Sigmoid colon (tissue), 7 donors: Measurements from ENCODE around the gene RAB13. TPM values are rescaled to one million over a fixed set of nuclear protein-coding genes. Genes with fewer than 3 reads are reported as not detected.
A peak's percentile ranks its signal among the peaks of the same experiment; 100 is the strongest.

Source experiments
- DNase-seq: peaks from one replicate; pipeline ENCODE4 v3.0.0-alpha.2; 2019
- H3K27ac ChIP-seq, 4 donors: fragments of 200-600 bp; sonication (generic); one replicate each; pipeline ENCODE4 v1.5.1; 2016 to 2019; ENCODE audit warnings: mild to moderate bottlenecking in 1 of 4
- H3K27me3 ChIP-seq, 3 donors: fragments of 200-600 bp; sonication (generic); one replicate each; pipeline ENCODE4 v1.5.1; 2019; ENCODE audit warnings: mild to moderate bottlenecking in 1 of 3
- H3K36me3 ChIP-seq, 4 donors: fragments of 200-600 bp; sonication (generic); one replicate each; pipeline ENCODE4 v1.5.1; 2016 to 2019
- H3K4me1 ChIP-seq, 4 donors: fragments of 200-600 bp; sonication (generic); one replicate each; pipeline ENCODE4 v1.5.1; 2017 to 2019
- H3K4me3 ChIP-seq, 4 donors: fragments of 200-600 bp; sonication (generic); one replicate each; pipeline ENCODE4 v1.5.1; 2017 to 2019; ENCODE audit warnings: mild to moderate bottlenecking in 2 of 4, moderate library complexity in 1 of 4
- H3K9me3 ChIP-seq, 4 donors: fragments of 200-600 bp in 3 of 4; sonication (generic) in 3 of 4; one replicate each; pipeline versions ENCODE4 v1.5.1 to v1.6.1; 2013 to 2019
- EP300 ChIP-seq, 4 donors: sonication (generic); formaldehyde crosslinking; IDR thresholded peaks; one replicate each; pipeline ENCODE4 v1.6.1; 2017; ENCODE audit warnings: antibody characterized with exemption in 4 of 4
- POLR2A ChIP-seq, 2 donors: fragments of 450-650 bp; IDR thresholded peaks; one replicate each; pipeline ENCODE4 v1.6.1; 2016; ENCODE audit warnings: antibody characterized with exemption in 2 of 2, mild to moderate bottlenecking in 2 of 2, moderate library complexity in 2 of 2
- POLR2AphosphoS5 ChIP-seq, 4 donors: sonication (generic); formaldehyde crosslinking; IDR thresholded peaks; one replicate each; pipeline ENCODE4 v1.6.1; 2017; ENCODE audit warnings: antibody characterized with exemption in 4 of 4
- WGBS, 2 donors: extraction: QIAGEN DNeasy Blood & Tissue Kit; methylation state at CpG; one replicate each; pipeline ENCODE4 v1.1.7; 2013; 5-methylcytosine and 5-hydroxymethylcytosine counted together
- intact Hi-C: fragments of 100-400 bp; cut with DNase I; formaldehyde crosslinking; loops from one replicate; pipeline ENCODE4 v1.15.1; 2023
- polyA plus RNA-seq, 3 donors: library from polyadenylated mRNA; stranded (reverse); fragments of 200-250 nt; gene quantifications; one replicate each; pipeline ENCODE4 v1.2.3, GENCODE V29; 2013
- total RNA-seq, 4 donors: library from RNA; depleted of rRNA; stranded (reverse); fragments of >200 nt; gene quantifications; one replicate each; pipeline ENCODE4 v1.1.0, GENCODE V29; 2016
- TF ChIP-seq, protein P1 (sequence below), 4 experiments: fragments of 450-650 bp in 3 of 4; fragments of 200-600 bp in 1 of 4; IDR thresholded peaks; one replicate each; pipeline ENCODE4 v1.5.1; 2016 to 2019; ENCODE audit warnings: antibody characterized with exemption in 4 of 4, mild to moderate bottlenecking in 3 of 4, moderate library complexity in 2 of 4
- donor health status: healthy with polysubstance abuse.
- donor health status: Bipolar disorder and iron deficiency.
- donor health status: healthy.

Gene RAB13
- total and polyA plus RNA-seq, 7 donors = 34.1 to 275 (median 72.8) TPM

- no peak for TF ChIP-seq EP300 (IDR thresholded peaks at IDR 0.05)
- TF ChIP-seq, protein P1, sequence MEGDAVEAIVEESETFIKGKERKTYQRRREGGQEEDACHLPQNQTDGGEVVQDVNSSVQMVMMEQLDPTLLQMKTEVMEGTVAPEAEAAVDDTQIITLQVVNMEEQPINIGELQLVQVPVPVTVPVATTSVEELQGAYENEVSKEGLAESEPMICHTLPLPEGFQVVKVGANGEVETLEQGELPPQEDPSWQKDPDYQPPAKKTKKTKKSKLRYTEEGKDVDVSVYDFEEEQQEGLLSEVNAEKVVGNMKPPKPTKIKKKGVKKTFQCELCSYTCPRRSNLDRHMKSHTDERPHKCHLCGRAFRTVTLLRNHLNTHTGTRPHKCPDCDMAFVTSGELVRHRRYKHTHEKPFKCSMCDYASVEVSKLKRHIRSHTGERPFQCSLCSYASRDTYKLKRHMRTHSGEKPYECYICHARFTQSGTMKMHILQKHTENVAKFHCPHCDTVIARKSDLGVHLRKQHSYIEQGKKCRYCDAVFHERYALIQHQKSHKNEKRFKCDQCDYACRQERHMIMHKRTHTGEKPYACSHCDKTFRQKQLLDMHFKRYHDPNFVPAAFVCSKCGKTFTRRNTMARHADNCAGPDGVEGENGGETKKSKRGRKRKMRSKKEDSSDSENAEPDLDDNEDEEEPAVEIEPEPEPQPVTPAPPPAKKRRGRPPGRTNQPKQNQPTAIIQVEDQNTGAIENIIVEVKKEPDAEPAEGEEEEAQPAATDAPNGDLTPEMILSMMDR (IDR thresholded peaks at IDR 0.05) = no peak
- no peak for TF ChIP-seq POLR2A (IDR thresholded peaks at IDR 0.05)
- no peak for TF ChIP-seq POLR2AphosphoS5 (IDR thresholded peaks at IDR 0.05)
- H3K27me3 ChIP-seq = no peaks in the 10 kb centered on the region
- WGBS, 2 donors = 20 to 26% methylated on average over 4 of the region's 4 CpGs
- H3K4me3 ChIP-seq = peak overlapping the region; percentile 77 to 98 (median 85)
- intact Hi-C loops = loop anchor here (5.0 kb wide), 1 partner anchor 37 kb away; the partner anchor contains the start of gene GATAD2B
- peak; percentile 84 for DNase-seq
- peaks cover 0 to 30% (median 7%) of the 10 kb centered on the region in 4 donors for H3K36me3 ChIP-seq
- no peaks in the 10 kb centered on the region for H3K9me3 ChIP-seq
- peaks cover 0 to 59% (median 52%) of the 10 kb centered on the region in 4 donors for H3K4me1 ChIP-seq
- H3K27ac ChIP-seq = peak overlapping the region; percentile 93 to 98 (median 97)
Measured at GRCh38 chr1:153958961-153959260, 27.2 kb downstream of the RAB13 start.

DNA sequence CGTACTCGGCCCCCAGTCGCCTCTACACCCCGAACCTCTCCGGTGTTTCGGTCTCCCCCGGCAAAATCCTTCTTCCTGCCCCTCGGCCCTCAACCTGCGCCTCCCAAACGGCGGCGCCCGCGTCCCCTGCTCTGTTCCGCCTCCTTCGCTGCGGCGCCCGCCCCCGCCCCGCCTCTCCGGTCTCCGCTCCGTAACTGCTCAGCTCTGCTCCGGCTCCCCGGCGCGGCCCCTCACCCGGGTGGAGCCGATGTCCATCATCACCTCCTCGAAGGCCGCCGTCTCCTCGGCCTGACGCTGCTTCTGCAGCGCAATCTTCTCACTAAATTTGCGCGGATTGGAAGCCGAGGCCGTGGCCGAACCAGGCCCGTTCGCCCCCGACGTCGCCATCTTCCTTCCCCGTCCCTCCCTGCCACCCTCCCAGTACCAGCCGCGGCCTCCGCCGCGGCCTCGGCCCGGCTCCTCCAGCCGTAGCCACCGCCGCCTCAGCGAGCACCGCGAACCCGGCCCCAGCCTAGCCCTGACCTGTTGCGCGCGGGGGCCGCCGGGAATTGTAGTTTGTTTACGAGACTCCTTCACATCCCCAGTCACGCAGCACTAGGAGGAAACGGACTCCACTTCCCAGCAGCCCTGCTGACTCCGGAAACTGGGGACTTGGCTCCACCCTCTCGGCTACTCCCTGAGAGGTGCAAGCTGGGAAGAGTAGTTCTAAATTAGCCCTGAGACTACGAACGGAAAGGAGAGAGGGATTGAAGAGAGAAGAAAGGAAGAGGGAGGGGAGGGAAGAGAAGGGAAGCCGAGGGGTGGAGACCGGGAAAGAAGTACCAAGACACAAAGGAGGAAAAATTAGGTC, 27.8 kb downstream of the RAB13 start, which contains the start of gene CRTC2:
CRTC2 (minus strand) TSS at position 502 of the 850 bp plus-strand sequence; CDS start at position 387, 115 bp downstream.
- no peaks in the 10 kb centered on the region for H3K27me3 ChIP-seq
- no peaks in the 10 kb centered on the region for H3K9me3 ChIP-seq
- peak; percentile 100 for DNase-seq
- 0 to 1% methylated on average over 74 to 75 of the region's 75 CpGs for WGBS, 2 donors
- H3K4me3 ChIP-seq = peak within 1 kb of the TSS; percentile 77 to 98 (median 85)
- peaks cover 2 to 35% (median 9%) of the 10 kb centered on the region in 4 donors for H3K36me3 ChIP-seq
- TF ChIP-seq EP300 (IDR thresholded peaks at IDR 0.05) (no peak), POLR2AphosphoS5 (IDR thresholded peaks at IDR 0.05) (peak; percentile 77 to 89 (median 85)), POLR2A (IDR thresholded peaks at IDR 0.05) (peak; percentile 66 to 79)
- TF ChIP-seq, protein P1 (IDR thresholded peaks at IDR 0.05) = no peak
- H3K4me1 ChIP-seq = peaks cover 0 to 56% (median 51%) of the 10 kb centered on the region in 4 donors
- intact Hi-C loops = loop anchor here (5.0 kb wide), 1 partner anchor 36 kb away; the partner anchor contains the start of gene GATAD2B
- peak within 1 kb of the TSS; percentile 93 to 98 (median 97) for H3K27ac ChIP-seq

DNA sequence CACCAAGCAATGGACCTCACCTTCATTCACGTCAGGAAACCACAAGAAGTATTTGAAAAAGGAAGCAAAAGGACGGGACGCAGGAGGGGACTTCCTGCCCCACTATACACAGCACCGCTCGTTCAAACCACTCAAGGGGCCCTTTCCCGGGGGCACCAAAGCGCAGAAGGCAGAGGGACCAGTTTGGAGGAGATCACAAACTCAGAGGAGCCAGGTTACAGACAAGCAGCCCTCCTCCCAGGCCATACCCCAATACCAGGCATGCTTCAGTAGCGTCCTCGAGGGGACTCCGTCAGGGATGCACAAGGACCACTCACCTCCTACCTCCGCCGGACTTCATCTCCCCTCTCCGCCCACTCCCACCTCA, 28.4 kb downstream of the RAB13 start:
- WGBS, 2 donors = 0% methylated on average over 13 of the region's 13 CpGs
- Histone ChIP-seq H3K27me3 (no peaks in the 10 kb centered on the region), H3K9me3 (no peaks in the 10 kb centered on the region), H3K4me1 (peaks cover 0 to 53% (median 49%) of the 10 kb centered on the region in 4 donors), H3K27ac (peak overlapping the region; percentile 93 to 98 (median 97)), H3K4me3 (peak overlapping the region; percentile 77 to 98 (median 85)), H3K36me3 (peaks cover 6 to 41% (median 13%) of the 10 kb centered on the region in 4 donors)
- no peak for DNase-seq
- intact Hi-C loops = loop anchor here (5.0 kb wide), 1 partner anchor 35 kb away; the partner anchor contains the start of gene GATAD2B
- TF ChIP-seq POLR2A (IDR thresholded peaks at IDR 0.05) = no peak
- no peak for TF ChIP-seq EP300 (IDR thresholded peaks at IDR 0.05)
- TF ChIP-seq, protein P1 (IDR thresholded peaks at IDR 0.05) = no peak
- no peak for TF ChIP-seq POLR2AphosphoS5 (IDR thresholded peaks at IDR 0.05)

DNA sequence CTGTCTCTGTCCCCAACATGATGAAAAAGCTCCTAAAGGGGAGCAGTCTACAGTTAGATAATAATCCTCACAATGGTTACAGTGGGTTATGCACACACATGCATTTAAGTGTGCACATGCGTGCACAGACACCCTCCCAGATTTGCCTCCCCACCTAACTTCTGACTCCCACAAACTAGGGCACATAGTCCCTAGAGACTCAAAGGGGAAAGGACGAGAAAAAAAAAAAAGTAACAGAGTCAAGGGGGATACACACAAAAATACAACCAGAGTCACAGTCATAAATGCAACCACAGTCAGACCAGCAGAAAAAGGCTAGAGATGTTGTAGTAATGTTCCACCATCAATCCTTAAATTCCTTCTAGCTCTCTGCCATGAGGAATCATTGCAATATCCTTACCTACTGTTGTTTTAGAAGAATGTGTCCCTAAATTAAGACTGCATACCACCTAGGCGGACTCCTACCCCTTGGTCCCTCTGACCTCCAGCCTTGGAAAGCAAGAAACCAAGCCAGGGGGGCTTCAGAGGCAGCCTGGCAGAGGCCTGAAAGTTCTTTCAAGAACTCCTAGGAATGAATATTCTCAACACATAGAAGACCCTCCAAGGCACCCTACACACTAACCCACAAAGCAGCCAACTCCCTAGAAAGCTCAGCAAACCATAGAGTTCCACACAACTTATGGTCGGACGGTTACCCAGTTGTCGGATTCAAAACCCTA, 29.0 kb downstream of the RAB13 start:
- intact Hi-C loops = loop anchor here (5.0 kb wide), 1 partner anchor 35 kb away; the partner anchor contains the start of gene GATAD2B
- Histone ChIP-seq H3K27ac (peak overlapping the region; percentile 93 to 98 (median 97)), H3K27me3 (no peaks in the 10 kb centered on the region), H3K4me1 (peaks cover 0 to 48% (median 44%) of the 10 kb centered on the region in 4 donors), H3K36me3 (peaks cover 12 to 47% (median 19%) of the 10 kb centered on the region in 4 donors), H3K4me3 (peak overlapping the region; percentile 77 to 98 (median 85)), H3K9me3 (no peaks in the 10 kb centered on the region)
- WGBS, 2 donors = 25 to 37% methylated on average over 6 of the region's 6 CpGs
- DNase-seq = no peak
- TF ChIP-seq EP300 (IDR thresholded peaks at IDR 0.05) (no peak), POLR2AphosphoS5 (IDR thresholded peaks at IDR 0.05) (no peak), POLR2A (IDR thresholded peaks at IDR 0.05) (no peak)
- TF ChIP-seq, protein P1 (IDR thresholded peaks at IDR 0.05) = no peak
